Ammon's horn (tissue), 1 donor: ENCODE data around the gene SOX9.

Source experiments
- DNase-seq: peaks from one replicate; pipeline ENCODE4 v3.0.0-alpha.2; 2016; ENCODE audit warnings: low spot score

The SOX9 gene

DNA sequence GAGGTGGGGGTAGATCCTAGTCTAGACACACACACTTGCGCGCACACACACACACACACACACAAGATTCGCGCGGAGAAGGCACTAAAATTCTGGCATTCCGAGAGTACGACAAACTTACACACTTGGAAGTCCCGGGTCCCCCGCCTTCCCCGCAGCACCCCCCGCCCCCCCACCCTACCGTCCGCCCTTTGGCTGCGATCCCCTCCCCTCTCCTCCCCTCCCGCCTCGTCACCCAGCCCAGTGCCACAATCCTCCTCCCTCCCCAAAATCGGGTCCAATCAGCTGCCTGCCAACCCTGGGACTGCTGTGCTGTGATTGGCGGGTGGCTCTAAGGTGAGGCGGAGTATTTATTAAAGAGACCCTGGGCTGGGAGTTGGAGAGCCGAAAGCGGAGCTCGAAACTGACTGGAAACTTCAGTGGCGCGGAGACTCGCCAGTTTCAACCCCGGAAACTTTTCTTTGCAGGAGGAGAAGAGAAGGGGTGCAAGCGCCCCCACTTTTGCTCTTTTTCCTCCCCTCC lies at the start of gene SOX9:
Gene SOX9 (plus strand): TSS at position 379 of the 522 bp plus-strand sequence. CDS start 372 bp downstream, outside the sequence.
- peak; percentile 97 for DNase-seq

DNA sequence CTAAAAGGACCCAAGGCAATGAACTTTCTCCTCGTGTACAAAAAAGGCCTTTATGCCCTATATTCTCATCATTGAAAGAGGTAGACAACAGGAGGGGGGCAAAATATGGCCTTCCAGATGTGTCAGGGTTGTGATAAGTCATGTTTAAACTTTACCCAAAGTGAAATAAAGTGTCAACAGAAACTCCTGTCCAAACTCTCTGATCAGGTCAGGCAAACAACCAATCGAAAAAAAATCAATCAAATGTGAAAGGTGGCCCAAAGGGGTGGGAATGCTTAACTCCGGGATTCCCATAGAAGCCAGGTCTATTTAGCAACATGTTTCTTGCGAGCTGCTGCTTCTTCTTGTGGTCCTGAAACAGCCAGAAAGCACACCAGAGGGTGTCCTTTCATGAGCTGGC lies 49.5 kb upstream of the SOX9 start:
- no peak for DNase-seq

DNA sequence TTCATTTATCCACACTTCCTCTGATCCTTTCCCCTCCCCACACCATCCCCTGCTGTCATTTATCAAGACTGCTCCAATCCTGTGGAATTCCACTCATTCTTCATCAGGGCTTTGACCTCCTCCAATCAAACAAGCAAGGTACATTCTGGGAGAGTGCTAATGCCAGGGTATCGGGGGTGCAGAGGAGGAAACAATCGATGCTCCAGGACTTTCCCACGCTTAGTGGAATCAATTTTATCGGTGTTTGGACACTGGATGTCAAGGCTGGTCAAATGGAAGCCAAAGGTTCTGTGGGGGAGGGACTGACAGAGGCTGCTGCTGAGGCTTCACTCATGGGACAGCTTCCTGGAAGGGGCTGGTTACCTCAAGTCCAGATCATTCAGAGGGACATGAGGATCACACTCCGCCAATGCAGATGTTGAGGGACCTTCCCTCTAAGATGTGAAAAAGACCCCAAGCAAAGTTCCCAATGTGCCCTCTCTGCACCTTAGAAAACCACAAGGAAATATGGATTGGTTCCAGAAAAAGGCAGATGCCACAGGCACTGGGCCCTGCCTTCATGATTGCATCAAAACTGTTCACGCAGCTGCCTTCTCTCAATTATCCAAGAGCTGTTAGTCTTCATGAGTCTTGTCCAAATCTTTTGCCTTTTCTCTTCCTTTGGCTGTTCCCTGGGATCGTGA lies 44.7 kb upstream of the SOX9 start:
- no peak for DNase-seq

DNA sequence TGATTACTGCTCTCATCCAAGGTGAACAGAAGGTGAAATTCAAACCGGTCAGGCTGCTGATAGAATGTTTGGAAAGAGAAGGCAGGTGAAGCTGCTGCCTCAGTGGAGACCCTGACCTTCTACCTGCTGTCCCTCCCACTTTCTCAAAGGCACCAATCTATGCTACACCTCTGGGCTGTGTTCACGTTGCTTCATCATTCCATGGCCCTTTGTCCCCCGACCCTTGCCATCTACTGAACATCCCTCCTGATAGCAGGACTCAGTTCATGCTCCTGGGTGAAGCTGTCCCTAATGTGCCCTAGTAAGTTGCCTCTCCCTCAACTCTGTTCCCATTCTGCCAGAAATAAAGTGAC lies 44.2 kb upstream of the SOX9 start:
- DNase-seq = no peak

DNA sequence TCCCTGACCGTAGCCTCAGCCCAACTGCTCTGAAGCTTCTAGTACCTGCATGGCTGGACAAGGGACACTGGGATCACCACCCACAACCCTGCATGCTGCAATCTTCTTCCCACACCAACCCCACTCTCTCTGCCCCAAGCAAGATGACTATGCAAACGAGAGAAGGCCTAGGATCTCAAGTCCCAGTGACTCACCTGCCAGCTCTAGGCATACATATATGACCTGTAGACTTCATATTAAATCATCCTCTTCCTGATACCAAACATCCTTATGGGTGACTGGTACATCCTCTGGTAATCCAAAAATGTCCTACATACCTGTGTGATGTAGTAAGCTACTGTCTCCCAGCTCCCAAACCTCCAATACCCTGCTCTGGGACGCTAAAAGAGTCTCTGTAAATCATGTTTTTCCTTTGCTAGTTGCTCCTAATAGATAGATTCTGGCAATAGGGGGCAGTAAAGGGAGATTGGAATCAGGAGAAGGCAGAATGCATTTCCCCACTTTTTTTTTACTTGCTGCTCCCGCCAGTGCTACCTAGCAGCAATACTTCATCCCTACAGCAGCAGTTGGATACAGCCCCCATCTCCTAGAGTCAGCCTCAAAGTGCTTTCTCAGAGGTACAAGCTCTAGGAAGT lies 43.4 kb upstream of the SOX9 start:
- DNase-seq = no peak

DNA sequence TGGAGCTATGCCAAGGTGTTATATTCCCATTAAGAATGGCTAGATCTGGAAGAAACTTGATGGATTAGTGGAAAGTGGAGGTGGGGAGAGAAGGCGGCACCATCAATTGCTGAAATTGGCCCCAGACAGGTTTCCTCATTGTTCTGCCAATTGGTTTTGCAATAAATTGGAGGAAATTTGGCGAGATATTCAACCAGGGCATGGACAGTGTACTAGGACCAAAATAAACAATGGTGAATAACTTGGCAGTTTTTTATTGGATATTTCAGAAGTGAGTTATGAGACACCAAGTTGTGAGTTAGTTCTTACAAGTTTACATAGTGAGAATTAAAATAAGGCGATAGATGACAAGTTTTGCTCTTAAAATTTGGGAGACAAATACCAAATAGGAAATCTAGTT lies 41.1 kb upstream of the SOX9 start:
- no peak for DNase-seq

DNA sequence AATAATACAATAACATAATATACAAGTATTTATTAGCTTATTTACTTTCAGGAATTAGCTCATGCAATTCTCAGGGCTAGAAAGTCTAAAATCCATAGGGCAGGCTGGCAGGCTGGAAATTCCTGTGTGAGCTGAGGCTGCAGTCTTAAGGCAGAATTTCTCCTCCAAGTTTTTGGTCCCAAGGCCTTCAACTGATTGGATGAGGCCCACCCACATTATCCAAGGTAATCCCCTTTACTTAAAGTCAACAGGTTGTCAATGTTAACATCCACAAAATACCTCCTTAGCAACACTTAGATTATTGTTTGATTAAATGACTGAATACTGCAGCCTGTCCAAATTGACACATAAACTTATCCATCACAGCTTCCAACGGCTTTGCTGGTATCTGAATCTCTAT lies 32.9 kb upstream of the SOX9 start:
- no peak for DNase-seq

DNA sequence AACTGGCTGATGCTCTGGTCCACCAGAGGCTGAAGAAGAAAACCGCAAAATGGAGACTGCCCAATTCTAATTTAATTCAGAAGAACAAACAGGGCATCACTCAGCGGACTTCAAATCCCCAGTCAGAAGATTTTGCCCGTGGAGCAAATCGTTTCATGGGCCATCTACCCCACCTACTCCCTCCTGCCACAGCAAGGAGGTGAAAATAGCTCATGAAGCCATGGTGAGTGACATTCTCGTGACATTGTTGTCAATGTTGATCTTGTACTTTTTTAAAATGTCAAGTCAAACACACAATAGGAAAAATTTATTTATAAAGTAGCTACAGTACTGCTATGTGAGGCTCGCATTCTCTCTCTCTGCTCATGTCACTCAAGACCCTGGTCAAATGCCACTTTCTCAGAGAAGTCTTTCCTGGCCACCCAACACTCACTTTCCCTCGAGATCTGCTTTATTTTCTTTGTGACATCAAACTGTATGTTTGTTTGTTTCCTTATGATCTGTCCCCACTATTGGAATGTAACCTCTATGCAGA lies 31.3 kb upstream of the SOX9 start:
- DNase-seq = no peak

DNA sequence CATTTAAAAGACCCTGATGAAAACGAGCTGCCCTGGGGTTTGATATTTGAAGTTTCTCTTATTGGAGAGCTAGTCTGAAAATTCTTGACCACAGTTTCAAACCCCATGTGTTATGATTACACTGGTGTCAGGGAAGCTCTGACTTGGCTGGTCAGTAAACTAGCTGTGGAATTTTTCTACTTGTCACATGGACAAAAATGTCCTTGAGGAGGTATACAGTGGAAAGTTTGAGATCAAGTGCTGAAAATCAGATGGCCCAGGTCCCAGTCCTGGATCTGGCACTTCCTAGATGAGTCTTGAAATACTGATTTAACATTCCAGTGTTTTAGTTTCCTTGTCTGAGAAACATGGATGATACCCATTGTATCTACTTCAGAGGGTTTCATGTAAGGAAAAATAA lies 30.7 kb upstream of the SOX9 start:
- DNase-seq = no peak

DNA sequence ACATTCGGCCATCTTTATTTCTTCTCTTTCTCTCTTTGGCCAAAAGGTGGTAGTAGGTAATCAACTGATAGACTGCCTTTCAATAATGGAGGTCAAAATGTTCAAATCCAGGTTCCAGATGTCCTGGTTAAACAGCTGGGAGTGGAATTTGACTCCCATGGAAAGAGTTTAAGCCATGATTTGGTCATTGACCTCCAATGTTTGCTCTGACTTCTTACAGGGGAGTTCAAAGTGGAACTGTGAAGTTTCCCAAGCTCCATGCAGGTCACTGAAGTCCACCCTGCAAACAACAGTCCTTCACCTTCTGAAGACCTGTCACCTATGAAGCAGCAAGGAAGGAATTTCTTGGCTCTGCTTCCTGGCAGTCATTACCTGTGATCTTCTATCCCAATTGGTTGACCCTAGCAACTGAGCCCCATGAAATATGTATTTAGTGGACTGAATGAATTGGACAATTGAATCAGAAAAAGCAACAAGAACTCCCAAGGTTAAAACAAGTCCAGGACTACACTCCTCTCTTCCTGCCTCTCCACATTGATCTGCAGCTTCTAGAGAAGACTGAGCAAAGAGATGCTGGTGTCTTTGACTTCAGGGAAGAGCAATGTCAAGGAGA lies 28.0 kb upstream of the SOX9 start:
- no peak for DNase-seq

DNA sequence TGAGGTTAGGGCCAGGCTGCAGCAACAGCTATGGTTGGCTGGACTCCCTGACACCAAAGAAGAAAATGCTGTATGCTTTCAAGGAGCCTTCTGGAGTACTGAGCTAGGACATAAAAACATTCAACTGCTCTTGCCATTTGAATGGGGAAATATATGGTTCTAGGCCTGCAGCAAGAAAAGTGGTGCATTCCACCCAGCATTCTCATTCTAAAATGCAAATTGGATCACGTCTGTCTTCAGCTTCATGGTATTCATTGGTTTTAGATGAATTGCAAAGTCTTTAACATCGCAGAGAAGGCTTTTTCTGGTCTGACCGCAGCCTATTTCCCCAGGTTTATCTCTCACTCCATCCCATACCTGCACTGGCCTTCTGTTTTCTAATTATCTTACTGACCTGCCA lies 27.1 kb upstream of the SOX9 start:
- no peak for DNase-seq

DNA sequence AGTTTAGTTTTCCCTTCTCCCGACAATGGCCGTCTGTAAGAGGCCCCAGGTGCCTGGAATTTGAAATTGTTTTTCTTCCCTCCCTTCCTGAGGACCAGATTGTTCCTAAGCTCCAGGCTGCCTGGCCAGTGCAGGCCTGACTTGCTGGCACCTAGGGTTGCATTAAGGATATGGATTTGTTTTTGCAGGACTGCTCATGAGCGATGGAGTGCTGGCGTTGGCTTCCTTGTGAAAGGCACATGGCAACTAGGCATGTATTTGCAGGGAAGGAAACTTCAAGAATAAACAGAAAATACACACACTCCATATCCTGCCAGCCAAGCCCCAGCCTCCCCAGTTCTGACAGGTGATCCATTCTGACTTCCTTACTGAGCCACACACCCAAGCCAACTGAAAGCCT lies 25.5 kb upstream of the SOX9 start:
- no peak for DNase-seq

DNA sequence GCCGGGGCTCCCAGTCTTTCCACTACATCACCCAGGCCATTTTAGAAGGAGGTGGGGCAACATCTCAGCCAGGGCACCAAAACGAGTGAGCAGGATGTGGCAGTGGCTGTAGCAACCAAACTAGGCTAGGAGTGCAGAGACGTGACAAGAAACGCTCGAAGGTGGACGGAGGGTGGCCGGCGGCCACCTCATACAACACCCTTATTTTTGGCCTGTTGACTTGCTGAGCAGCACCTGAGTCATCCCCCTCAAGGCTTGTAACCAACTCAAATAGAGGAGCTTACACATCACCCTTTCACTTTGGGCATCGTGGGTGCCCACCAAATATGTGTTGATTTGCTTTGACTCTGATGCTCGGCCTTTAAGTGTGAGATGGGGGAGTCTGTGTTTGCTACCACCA lies 23.7 kb upstream of the SOX9 start:
- no peak for DNase-seq

DNA sequence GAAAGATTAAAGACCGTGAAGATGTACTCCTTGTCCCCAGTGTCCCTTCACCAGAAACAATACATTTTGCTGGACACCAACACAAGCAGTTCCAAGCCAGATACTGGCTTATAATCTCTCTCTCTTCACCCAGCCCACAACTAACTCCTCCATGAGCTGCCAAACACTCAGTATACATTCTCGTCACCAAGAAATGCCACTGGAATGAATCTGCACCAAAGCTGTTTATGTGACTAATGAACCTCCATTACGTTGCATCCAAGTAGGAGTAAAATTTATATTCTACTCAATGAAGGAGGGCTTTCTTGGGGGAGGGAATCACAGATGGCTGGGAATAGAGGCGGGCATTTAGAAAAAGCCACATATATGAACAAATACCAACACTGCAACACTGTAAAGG lies 20.9 kb upstream of the SOX9 start:
- no peak for DNase-seq

DNA sequence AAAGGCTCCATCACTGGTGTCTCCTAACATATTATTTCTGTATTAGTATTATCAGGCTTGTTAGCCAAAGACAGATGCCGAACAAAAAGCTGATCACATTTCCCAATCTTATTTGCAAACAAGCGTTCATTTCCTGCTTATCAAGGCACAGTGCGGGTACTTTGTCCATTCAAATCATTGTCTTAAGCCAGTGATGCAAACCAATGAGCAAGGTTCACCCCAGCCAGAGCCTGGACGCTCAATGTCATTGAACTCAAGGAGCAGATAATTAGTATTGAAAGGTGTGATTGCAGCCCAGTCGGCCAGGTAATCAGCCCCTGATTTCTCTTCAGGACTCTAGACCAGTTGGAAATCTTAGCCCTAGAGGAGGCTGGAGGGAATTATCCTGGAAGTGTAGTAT lies 20.4 kb upstream of the SOX9 start:
- no peak for DNase-seq

DNA sequence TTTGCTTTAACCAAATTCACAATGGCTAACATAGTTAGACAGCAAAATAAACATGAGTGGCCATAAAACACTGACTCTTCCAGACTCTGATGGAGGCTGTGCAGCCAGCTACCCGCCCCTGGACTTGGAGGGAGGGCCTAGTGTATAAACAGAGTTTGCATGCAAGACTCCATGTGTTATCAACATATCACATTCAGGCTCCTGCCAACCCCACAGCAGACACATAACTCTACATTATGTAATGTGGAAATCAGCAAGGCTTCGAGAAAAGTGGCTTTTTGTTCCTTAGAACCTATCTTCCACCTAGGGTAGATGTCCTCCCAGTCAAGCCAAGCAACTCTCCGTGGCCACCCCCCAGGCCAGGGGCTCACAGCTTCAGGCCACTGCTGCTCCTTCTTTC lies 19.3 kb upstream of the SOX9 start:
- no peak for DNase-seq

DNA sequence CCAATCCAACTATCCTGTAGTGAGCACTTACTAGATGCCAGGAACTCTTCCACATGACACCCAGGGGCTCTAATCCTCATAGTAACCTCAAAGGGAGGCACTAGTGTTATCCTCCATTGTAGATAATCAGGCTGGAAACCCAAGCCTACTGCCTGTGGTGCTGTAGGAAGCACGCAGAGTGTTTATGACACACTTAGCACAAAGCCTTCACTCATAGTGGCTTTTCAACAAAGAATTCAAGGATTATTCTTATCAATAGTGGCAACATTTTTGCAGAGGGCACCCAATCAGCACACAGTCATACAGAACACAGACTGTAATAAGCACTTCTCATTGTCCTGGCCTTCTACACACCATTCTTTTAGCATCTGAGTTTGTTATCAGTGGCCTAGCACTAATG lies 18.5 kb upstream of the SOX9 start:
- DNase-seq = no peak

DNA sequence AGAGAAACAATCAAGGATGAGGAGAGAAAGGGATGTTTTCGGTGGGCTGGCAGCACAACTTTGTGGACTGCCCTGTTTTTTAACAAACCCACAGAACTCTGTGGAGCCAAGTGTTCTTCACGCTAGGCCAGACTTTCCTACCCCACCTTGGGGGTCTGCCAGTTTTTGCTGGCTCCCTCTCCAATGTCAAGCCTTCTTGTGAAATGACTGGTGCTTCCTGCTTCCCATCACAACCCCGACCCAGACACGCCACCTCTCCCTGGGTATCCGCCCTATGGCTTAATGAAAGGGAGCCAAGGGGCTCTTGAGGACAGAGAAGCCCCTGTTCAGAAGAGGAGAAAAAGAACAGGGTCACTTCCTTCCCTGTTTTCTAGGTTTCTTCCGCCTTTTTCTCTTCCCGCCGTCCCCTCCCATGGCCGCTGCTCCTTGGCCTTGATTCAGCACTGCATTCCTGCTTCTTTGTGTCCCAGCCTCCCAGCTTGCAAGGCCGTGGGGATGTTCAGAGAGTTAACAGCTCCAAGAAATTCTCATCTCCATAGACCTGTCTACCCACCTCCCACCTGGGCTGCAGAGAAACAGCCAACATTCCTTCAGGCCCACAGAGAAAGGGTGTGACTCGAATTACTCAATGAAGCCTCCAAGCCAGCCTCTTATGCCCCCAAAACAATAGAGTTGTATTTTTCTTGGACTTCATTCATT lies 16.5 kb upstream of the SOX9 start:
- peak; percentile 42 for DNase-seq

DNA sequence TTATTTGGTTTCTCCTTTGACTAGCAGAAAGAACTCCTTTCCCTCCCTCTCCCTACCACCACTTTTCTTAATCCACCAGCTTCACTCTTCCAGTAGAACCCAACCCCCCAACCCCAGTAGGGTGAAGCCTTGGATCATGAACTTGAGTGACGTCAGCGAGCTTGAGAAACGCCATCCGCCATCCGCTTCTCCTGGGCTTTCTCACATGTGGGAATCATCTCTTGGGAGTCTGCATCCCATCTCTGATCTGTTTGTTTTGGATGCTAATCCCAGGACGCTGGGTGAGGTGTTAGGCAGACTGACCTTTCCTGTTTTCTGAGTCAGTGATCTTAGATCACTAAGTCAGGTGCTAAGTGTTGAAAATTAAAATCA lies 16.0 kb upstream of the SOX9 start:
- DNase-seq = no peak

DNA sequence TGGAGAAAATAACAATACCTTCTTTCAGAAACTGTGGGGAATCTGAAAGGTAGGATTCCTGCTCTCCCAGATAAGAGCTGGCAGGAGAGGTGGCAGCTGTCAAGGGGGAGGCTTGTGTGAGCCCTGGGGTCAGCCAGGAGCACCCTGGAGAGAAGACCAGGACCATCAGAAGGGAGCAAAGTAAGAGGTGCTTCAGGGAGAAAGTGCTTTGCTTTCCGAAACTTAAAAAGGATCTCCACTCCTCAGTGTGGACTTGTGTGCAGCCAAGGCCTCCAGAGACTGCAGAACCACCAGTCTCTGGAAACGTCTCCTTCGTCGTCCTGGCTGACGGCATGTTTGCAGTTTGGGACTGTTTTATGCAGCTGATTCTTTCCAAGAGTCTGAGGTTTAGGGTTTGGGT lies 13.7 kb upstream of the SOX9 start:
- no peak for DNase-seq

DNA sequence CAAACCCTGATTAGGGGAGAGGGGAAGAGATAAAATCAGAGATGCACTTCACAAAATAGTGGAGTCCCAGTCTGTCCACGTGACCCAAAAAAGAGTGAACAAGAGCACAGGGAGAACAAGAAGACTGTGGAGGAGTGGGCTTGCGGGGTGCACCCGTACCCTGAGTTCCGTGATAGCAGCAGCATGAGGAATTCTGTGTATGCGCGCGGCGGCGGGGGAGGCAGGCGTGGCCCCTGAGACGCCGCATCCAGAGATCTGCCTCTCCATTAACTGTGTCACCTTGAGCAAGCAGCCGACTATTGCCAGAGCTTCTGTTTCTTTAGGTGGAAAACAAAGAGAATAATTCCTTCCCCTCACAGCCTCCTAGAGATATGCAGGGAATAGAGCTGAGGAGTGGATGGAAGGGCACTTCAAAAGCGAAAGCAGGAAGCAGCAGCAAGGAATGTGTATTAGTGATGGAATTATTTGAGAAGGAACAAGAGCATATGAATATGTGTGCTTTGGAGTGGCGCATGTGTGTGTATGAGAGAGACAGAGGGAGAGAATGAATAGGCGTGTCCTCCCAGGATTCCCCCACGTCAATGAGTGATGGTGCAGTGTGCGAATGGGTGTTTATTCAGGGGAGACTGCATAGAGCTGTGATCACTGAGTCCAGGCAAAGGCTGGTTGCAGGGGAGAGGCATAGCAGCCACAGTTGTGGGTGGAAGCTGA lies 10.4 kb upstream of the SOX9 start:
- peak; percentile 16 for DNase-seq

DNA sequence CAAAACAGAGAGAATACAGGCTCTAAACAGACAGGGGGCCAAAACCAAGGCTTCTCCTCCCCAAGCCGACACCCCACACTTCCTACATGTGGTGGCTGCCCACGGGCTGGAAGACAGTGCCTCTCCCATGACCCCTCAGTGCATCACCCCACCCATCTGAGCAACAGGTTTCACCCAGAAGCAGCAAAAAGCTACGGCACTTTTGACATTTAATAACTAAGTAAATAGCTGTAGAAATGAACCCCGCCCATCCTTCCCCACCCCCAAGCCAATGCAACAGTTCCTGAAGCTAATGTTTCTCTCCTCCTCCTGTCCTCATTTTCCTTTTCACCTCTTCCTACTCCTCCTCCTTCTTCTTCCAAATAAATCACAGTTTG lies 9.9 kb upstream of the SOX9 start:
- no peak for DNase-seq
